MM.1S (cell line): ENCODE results near the gene KRT23.

Experiments used
- DNase-seq: peaks from one replicate; pipeline ENCODE4 v3.0.0-alpha.2; 2015
- H2AFZ ChIP-seq: fragments of 300-600 bp; sonication (generic); 2 replicates; pipeline ENCODE4 v1.6.0; 2016; ENCODE audit warnings: antibody characterized with exemption, low read length
- H3F3A ChIP-seq: fragments of 300-600 bp; sonication (generic); 2 replicates; pipeline ENCODE4 v1.6.1; 2016; ENCODE audit warnings: mild to moderate bottlenecking, antibody characterized with exemption, low read length, moderate library complexity, mixed read lengths; ENCODE audit not compliant: insufficient read depth
- H3K27ac ChIP-seq: fragments of 300-600 bp; sonication (generic); 2 replicates; pipeline ENCODE4 v1.5.1; 2016; ENCODE audit warnings: mild to moderate bottlenecking, low read length
- H3K27me3 ChIP-seq: fragments of 300-600 bp; sonication (generic); replicated peaks from 2 replicates; pipeline ENCODE4 v1.6.0; 2016; ENCODE audit warnings: low read length; ENCODE audit not compliant: insufficient read depth
- H3K36me3 ChIP-seq: fragments of 300-600 bp; sonication (generic); replicated peaks from 2 replicates; pipeline ENCODE4 v1.6.1; 2016; ENCODE audit warnings: mild to moderate bottlenecking, low read length, mixed read lengths; ENCODE audit not compliant: insufficient read depth
- H3K4me1 ChIP-seq: fragments of 300-600 bp; sonication (generic); 2 replicates; pipeline ENCODE4 v1.6.1; 2016; ENCODE audit warnings: low read length, mixed read lengths
- H3K4me2 ChIP-seq: fragments of 300-600 bp; sonication (generic); 2 replicates; pipeline ENCODE4 v1.6.0; 2016; ENCODE audit warnings: low read depth, low read length
- H3K4me3 ChIP-seq: fragments of 300-600 bp; sonication (generic); 2 replicates; pipeline ENCODE4 v1.5.1; 2016; ENCODE audit warnings: low read length, mixed read lengths
- H3K79me2 ChIP-seq: fragments of 300-600 bp; sonication (generic); 2 replicates; pipeline ENCODE4 v1.6.1; 2016; ENCODE audit warnings: mixed run types, low read length, mixed read lengths
- H3K9ac ChIP-seq: fragments of 300-600 bp; sonication (generic); 2 replicates; pipeline ENCODE4 v1.6.1; 2016; ENCODE audit warnings: low read length, mixed read lengths
- H3K9me2 ChIP-seq: fragments of 300-600 bp; sonication (generic); replicated peaks from 2 replicates; pipeline ENCODE4 v1.6.1; 2016; ENCODE audit warnings: mild to moderate bottlenecking, low read length, mixed read lengths; ENCODE audit not compliant: insufficient read depth
- H3K9me3 ChIP-seq: fragments of 300-600 bp; sonication (generic); replicated peaks from 2 replicates; pipeline ENCODE4 v1.6.1; 2016; ENCODE audit warnings: mild to moderate bottlenecking, low read length, mixed read lengths; ENCODE audit not compliant: insufficient read depth
- H4K20me1 ChIP-seq: fragments of 300-600 bp; sonication (generic); 2 replicates; pipeline ENCODE4 v1.6.1; 2016; ENCODE audit warnings: mild to moderate bottlenecking, low read length, moderate library complexity, mixed read lengths; ENCODE audit not compliant: insufficient read depth
- EZH2 ChIP-seq: fragments of 300-600 bp; sonication (generic); optimal IDR thresholded peaks from 2 replicates; pipeline ENCODE3; 2017; ENCODE audit warnings: low read depth, mild to moderate bottlenecking, antibody characterized with exemption, low read length, mixed read lengths
- EZH2phosphoT487 ChIP-seq: fragments of 300-600 bp; sonication (generic); IDR thresholded peaks from 2 replicates; pipeline ENCODE4 v1.6.1; 2018; ENCODE audit warnings: antibody characterized with exemption, low read length
- TF ChIP-seq, protein P1 (sequence below): fragments of 300-600 bp; sonication (generic); IDR thresholded peaks from 2 replicates; pipeline ENCODE4 v1.5.1; 2016; ENCODE audit warnings: antibody characterized with exemption, low read length, mixed read lengths

KRT23 gene

DNA sequence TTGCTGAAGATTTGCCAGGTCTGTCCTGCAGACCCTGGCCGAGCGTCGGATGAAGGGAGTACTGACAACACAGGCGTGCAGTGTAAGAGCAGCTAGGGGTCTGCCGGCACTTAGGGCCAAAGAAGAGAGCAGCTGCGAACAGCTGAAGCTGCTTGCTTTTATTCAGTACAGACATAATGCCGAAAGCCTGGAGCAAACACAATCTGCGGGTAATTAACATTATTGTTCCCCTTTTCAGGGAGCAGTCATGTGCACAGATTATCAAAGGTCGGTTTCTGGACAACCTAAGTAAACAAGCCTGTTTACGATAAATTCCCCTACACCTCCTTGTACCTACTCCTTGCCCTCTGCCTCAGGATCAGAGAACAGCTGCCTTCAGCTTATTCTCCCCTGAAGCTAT is 12.0 kb upstream of the KRT23 start:
- H3K27ac ChIP-seq, result no peak overlapping the region
- no peaks in the 10 kb centered on the region for H4K20me1 ChIP-seq
- no peaks in the 10 kb centered on the region for H3K4me1 ChIP-seq
- no peaks in the 10 kb centered on the region for H3K9me2 ChIP-seq
- H3K36me3 ChIP-seq, result no peaks in the 10 kb centered on the region
- TF ChIP-seq EZH2 (no peak), EZH2phosphoT487 (no peak)
- TF ChIP-seq, protein P1, sequence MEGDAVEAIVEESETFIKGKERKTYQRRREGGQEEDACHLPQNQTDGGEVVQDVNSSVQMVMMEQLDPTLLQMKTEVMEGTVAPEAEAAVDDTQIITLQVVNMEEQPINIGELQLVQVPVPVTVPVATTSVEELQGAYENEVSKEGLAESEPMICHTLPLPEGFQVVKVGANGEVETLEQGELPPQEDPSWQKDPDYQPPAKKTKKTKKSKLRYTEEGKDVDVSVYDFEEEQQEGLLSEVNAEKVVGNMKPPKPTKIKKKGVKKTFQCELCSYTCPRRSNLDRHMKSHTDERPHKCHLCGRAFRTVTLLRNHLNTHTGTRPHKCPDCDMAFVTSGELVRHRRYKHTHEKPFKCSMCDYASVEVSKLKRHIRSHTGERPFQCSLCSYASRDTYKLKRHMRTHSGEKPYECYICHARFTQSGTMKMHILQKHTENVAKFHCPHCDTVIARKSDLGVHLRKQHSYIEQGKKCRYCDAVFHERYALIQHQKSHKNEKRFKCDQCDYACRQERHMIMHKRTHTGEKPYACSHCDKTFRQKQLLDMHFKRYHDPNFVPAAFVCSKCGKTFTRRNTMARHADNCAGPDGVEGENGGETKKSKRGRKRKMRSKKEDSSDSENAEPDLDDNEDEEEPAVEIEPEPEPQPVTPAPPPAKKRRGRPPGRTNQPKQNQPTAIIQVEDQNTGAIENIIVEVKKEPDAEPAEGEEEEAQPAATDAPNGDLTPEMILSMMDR, result no peak
- DNase-seq, result no peak
- no peak overlapping the region for H3K9ac ChIP-seq
- no peak overlapping the region for H2AFZ ChIP-seq
- H3K79me2 ChIP-seq, result no peaks in the 10 kb centered on the region
- H3K9me3 ChIP-seq, result no peaks in the 10 kb centered on the region
- no peak overlapping the region for H3K4me2 ChIP-seq
- H3K4me3 ChIP-seq, result no peak overlapping the region
- H3K27me3 ChIP-seq, result no peaks in the 10 kb centered on the region
- H3F3A ChIP-seq, result no peaks in the 10 kb centered on the region

DNA sequence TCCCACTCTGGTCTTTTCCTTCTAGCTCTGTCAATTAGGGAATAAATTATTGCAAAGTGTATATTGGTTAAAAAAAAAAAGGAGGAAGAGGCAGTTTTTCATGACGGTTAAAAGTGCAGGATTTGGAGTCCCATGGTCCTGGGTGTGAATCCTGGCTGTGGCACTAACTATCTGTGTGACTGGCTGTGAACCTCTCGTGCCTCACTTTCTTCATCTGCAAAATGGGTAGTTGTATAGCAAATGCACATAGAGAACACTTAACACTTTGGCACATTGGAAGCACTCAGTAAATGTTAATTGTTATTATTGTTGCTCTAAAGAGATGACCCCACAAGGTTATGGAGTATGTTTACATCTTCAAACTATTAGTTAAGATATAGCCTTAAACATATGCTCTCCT is 10.5 kb upstream of the KRT23 start:
- no peak overlapping the region for H3K27ac ChIP-seq
- no peaks in the 10 kb centered on the region for H3K4me1 ChIP-seq
- TF ChIP-seq EZH2 (no peak), EZH2phosphoT487 (no peak)
- no peak overlapping the region for H3K4me2 ChIP-seq
- H3K27me3 ChIP-seq, result no peaks in the 10 kb centered on the region
- H3K9me3 ChIP-seq, result no peaks in the 10 kb centered on the region
- no peak for DNase-seq
- no peak overlapping the region for H2AFZ ChIP-seq
- no peaks in the 10 kb centered on the region for H3K79me2 ChIP-seq
- H4K20me1 ChIP-seq, result no peaks in the 10 kb centered on the region
- H3K9ac ChIP-seq, result no peak overlapping the region
- H3K36me3 ChIP-seq, result no peaks in the 10 kb centered on the region
- no peak overlapping the region for H3K4me3 ChIP-seq
- H3F3A ChIP-seq, result no peaks in the 10 kb centered on the region
- H3K9me2 ChIP-seq, result no peaks in the 10 kb centered on the region

DNA sequence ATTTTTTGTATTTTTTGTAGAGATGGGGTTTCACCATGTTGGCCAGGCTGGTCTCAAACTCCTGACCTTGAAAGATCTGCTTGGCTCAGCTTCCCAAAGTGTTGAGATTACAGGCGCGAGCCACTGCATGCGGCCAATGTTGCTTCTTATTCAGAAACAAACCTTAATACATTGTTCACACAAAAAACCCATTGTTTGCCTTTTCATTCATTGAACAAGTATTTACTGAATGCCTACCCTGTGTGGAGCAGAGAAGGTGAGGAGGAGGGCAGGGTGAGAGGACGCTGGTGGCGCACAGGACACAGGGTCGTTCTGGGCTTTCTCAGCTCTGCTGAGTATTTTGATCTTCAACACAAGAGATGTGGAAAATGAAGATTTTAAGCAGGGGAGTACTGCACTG is 8.0 kb upstream of the KRT23 start:
- no peaks in the 10 kb centered on the region for H3K4me1 ChIP-seq

GRCh38 chr17:40944531-40944930 is 7.1 kb upstream of the KRT23 start:
- no peak overlapping the region for H3K4me2 ChIP-seq
- no peaks in the 10 kb centered on the region for H3K9me3 ChIP-seq
- H3K27ac ChIP-seq, result no peak overlapping the region
- H3K9ac ChIP-seq, result no peak overlapping the region
- no peaks in the 10 kb centered on the region for H3K79me2 ChIP-seq
- TF ChIP-seq, protein P1, result no peak
- TF ChIP-seq EZH2 (no peak), EZH2phosphoT487 (no peak)
- no peak overlapping the region for H2AFZ ChIP-seq
- H3K9me2 ChIP-seq, result no peaks in the 10 kb centered on the region
- H3K4me1 ChIP-seq, result no peaks in the 10 kb centered on the region
- H3F3A ChIP-seq, result no peaks in the 10 kb centered on the region
- no peak overlapping the region for H3K4me3 ChIP-seq
- no peaks in the 10 kb centered on the region for H3K36me3 ChIP-seq
- DNase-seq, result no peak
- no peaks in the 10 kb centered on the region for H4K20me1 ChIP-seq
- no peaks in the 10 kb centered on the region for H3K27me3 ChIP-seq

More for the DNA sequence above, 8.0 kb upstream of the KRT23 start:
- no peaks in the 10 kb centered on the region for H3K79me2 ChIP-seq
- H2AFZ ChIP-seq, result no peak overlapping the region
- no peak overlapping the region for H3K9ac ChIP-seq
- no peaks in the 10 kb centered on the region for H3K36me3 ChIP-seq
- no peaks in the 10 kb centered on the region for H4K20me1 ChIP-seq
- H3K9me3 ChIP-seq, result no peaks in the 10 kb centered on the region
- no peaks in the 10 kb centered on the region for H3F3A ChIP-seq
- no peaks in the 10 kb centered on the region for H3K27me3 ChIP-seq
- no peak overlapping the region for H3K27ac ChIP-seq
- H3K9me2 ChIP-seq, result no peaks in the 10 kb centered on the region
- DNase-seq, result no peak
- H3K4me2 ChIP-seq, result no peak overlapping the region
- H3K4me3 ChIP-seq, result no peak overlapping the region
- no peak for TF ChIP-seq EZH2
- no peak for TF ChIP-seq EZH2phosphoT487
- TF ChIP-seq, protein P1, result no peak
